HL-60 (cell line): ENCODE results near the gene DSCAML1.

Experiments used
- GABPA ChIP-seq: IDR thresholded peaks from 2 replicates; pipeline ENCODE4 v1.6.1; 2012; ENCODE audit warnings: low read depth
- POLR2AphosphoS5 ChIP-seq: IDR thresholded peaks from 2 replicates; pipeline ENCODE4 v1.6.1; 2012; ENCODE audit warnings: low read depth
- TF ChIP-seq, protein P1 (sequence below): IDR thresholded peaks from one replicate; pipeline ENCODE4 v1.5.1; 2011; ENCODE audit warnings: low read length, control low read depth, inconsistent platforms; ENCODE audit not compliant: insufficient read depth

DNA sequence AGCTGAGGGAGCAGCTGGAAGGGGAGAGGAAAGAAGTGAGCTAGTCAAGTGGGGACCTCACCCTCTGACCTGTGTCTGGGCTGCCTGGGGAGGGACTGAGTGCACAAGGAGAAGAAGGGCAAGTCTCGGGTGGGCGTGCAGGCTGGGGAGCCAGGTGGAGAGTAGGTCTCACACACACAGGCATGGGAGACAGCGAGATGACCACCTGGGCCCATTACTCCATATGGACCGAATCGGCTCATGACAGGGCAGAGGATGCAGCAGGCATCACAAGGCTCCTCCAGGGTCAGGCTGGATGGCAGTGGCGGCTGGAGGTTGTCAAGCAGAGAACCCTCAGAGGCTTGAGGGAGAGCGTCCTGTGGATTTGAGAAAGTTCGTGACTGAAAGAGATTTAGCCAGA lies 405.8 kb downstream of the DSCAML1 start:
- TF ChIP-seq, protein P1, sequence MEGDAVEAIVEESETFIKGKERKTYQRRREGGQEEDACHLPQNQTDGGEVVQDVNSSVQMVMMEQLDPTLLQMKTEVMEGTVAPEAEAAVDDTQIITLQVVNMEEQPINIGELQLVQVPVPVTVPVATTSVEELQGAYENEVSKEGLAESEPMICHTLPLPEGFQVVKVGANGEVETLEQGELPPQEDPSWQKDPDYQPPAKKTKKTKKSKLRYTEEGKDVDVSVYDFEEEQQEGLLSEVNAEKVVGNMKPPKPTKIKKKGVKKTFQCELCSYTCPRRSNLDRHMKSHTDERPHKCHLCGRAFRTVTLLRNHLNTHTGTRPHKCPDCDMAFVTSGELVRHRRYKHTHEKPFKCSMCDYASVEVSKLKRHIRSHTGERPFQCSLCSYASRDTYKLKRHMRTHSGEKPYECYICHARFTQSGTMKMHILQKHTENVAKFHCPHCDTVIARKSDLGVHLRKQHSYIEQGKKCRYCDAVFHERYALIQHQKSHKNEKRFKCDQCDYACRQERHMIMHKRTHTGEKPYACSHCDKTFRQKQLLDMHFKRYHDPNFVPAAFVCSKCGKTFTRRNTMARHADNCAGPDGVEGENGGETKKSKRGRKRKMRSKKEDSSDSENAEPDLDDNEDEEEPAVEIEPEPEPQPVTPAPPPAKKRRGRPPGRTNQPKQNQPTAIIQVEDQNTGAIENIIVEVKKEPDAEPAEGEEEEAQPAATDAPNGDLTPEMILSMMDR = no peak
- TF ChIP-seq POLR2AphosphoS5 (no peak), GABPA (no peak)
